GM21576 (cell line): ENCODE results near the gene C10orf53.
A peak's percentile ranks its signal among the peaks of the same experiment; 100 is the strongest.

ENCODE experiments used
- ATAC-seq: cut with Tn5 transposase; IDR thresholded peaks from one replicate; pipeline ENCODE4 v1.9.1; 2021; ENCODE audit warnings: mild to moderate bottlenecking, moderate library complexity; ENCODE audit not compliant: unreplicated experiment

Gene C10orf53, protein sequence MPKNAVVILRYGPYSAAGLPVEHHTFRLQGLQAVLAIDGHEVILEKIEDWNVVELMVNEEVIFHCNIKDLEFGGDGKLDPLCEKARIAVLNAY

DNA sequence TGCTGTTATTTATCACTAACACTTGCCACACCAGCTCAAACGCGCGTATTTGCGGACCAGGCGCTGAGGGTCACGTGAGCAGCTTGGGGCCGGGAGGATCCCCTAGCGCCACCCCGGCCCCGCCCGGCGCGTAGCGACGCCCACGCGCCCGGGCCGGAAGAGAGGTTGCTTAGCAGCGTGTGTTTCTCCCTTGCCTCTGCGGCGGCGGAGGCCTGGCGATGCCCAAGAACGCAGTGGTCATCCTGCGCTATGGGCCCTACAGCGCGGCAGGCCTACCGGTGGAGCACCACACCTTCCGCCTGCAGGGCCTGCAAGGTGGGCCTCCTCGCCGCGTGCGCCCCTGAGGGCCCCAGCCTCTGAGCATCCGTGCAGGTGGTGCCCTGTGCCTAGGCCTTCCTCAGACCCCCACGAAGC lies at the start of gene C10orf53:
TSS of gene C10orf53 (plus strand) at position 172 of the 414 bp plus-strand sequence. CDS start at position 219, 47 bp downstream.
- no peak for ATAC-seq

DNA sequence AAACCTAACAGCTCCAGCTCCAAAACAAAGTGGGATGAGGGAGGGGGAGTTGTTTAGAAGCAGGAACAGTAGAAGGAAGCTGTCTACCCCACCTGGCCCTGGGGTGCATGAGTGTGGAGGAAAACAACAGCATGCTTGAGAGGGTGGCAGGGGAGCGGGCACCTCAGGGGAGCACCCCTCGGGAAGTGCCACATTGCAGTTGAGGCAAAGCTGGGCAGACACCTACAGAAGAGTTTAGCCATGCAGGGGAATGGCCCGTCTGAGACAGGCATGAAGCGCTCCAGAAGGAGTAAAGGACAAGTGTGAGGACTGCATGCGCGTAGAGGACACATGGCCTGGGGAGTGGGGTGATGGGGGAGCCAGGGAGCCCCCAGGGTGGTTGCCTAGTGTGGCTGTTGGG lies 47.5 kb upstream of the C10orf53 start:
- ATAC-seq = no peak

DNA sequence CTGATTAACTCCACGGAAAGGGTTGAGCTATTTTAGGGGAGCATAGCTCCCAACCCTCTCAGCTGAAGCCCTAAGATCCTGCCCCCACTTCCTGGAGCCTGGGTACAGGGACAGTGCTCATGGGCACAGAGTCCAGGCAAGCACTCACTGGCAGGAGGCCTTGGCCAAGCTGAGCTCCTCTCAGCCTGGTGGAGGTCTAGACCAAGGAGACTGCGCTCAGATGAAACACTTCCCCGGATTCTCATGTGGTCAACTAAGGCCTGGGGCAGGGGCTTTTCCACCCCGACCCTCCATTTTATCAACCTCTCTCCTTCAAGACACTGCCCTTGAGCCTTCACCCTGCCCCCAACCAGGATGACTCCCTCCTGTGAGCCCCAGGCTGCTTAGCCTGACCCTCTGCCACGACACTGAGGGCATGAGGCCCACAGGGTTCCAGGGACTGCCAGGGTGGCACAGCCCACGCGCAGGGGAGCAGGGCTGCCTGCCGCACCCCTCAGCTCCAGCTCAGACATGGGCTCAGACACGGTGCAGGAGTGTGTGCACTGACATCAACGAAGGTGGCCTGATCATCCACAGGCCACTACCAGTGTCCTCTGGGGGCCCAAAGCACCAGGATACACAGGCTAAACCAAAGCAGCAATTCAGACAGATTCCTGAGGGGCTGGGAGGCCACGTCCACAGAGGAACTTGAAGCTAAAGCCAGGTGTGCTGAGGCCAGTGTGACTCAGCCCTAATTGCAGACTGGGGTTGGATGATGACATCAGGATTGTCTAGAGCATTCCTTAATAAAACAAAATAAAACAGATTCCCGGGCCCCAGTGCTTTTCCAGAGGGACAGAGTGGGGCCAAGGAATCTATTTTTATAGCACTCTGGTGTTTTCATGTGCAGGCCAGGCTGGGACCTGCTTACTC lies 46.8 kb upstream of the C10orf53 start:
- no peak for ATAC-seq

- ATAC-seq = no peak
Observed at GRCh38 chr10:49633327-49634068, 46.0 kb upstream of the C10orf53 start.

GRCh38 chr10:49634069-49634660 lies 45.3 kb upstream of the C10orf53 start:
- no peak for ATAC-seq

- ATAC-seq = no peak
Observed at GRCh38 chr10:49642311-49642710, 37.1 kb upstream of the C10orf53 start.

DNA sequence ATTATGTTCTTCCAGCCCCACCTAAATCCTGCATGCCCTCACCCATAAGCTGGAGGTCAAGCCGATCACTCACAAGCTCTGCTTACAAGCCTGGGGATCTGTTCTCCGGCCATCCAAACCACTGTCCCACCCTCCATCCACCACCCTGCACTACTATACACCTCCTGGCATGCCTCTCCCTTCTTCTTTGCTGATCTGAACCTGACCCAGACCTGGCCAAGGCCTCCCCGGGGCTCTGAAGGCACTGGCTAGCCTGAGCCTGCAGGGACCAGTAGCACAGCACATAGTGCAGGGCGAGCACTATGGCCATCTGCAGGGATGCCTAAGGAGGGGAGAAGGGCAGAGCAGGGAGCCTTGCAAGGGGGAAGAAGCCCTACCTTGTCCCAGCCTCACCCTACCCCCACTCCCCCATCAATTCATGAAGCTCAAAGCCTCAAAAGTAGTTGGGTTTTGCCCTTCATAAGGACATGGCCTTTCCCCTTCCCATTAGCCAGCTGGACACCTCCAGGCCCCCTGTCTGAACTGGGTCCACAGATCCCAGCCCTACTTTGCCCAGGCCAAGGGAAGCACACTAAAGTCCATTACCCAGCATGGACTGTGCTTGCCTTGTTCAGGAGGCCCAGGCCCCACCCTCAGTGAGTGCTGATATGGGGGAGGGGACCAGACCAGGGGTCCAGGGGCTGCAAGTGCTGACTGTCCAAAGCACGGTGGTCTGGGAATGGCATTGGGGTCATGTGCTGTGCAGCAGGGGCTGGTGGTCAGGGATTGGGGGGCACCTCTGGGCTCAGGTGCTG lies 36.0 kb upstream of the C10orf53 start:
- ATAC-seq = no peak

DNA sequence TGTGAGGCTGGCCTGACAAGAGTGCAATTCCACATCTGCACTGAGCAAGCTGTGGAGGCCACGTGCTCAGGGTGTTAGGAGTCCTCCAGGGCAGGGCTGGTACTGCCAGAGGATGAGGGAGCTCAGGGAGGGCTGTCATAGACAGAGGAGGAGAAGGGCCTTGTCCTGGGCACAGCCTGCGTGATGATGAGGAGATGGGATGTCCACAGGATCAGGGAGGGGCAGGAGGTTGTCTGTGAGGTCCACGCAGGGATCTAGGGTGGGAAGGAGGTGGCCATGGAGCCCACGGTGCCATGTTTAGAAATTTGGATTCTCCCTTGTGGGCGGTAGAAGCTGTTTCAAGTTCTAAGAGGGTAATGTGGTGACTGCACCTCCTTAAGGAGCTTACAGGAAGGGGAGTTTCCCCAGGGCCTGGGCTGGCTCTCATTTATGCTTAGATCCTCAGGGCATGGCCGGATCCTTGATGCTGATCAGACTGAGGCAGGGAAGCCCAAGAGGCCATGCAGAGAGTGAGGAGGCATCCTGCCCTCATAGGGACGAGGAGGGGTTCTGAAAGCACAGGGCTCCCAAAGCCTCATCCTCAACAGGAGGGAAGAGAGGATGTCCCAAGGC lies 35.3 kb upstream of the C10orf53 start:
- ATAC-seq = no peak

DNA sequence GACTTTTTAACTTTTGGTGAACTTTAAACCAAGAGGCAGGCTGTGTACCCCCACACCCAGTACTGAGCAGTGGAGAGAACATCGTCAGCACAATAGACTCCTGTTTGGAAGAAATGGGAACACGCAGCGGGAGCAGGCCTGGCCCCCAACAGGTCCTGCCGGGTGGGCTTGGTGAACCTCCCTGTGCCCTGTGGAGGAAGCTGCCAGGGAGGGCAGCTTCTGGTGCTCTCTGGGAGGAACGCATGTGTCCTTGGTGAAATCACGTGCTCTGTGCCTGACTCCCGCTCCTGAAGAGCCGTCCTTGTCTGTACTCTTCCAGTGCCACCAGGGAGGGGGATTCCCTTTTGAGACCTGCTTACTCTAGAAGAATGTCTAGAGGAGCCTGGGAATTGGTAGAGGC lies 34.0 kb upstream of the C10orf53 start:
- no peak for ATAC-seq

GRCh38 chr10:49645871-49646870 lies 33.3 kb upstream of the C10orf53 start:
- ATAC-seq = no peak

- no peak for ATAC-seq
Observed at GRCh38 chr10:49647554-49647953, 31.9 kb upstream of the C10orf53 start.

GRCh38 chr10:49647985-49648795 lies 31.3 kb upstream of the C10orf53 start:
- ATAC-seq = no peak

DNA sequence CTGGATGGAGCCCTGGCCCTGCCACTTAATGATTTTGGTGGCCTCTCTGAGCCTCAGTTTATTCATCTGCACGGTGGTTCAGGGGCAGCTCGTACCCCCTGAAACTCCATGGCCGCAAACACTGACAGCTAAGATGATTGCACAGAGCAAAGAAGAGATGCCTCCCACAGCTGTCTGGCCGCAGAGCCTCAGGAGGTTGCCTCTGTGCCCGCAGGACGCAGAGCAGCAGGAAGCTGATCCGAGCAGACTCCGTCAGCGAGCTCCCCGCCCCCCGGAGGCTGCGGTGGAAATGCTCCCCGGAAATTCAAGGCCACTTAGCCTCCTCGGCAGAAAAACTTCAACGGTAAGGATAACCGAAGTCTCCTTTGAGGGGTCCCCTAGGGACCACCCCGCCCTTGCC lies 30.2 kb upstream of the C10orf53 start:
- peak; percentile 44 for ATAC-seq

DNA sequence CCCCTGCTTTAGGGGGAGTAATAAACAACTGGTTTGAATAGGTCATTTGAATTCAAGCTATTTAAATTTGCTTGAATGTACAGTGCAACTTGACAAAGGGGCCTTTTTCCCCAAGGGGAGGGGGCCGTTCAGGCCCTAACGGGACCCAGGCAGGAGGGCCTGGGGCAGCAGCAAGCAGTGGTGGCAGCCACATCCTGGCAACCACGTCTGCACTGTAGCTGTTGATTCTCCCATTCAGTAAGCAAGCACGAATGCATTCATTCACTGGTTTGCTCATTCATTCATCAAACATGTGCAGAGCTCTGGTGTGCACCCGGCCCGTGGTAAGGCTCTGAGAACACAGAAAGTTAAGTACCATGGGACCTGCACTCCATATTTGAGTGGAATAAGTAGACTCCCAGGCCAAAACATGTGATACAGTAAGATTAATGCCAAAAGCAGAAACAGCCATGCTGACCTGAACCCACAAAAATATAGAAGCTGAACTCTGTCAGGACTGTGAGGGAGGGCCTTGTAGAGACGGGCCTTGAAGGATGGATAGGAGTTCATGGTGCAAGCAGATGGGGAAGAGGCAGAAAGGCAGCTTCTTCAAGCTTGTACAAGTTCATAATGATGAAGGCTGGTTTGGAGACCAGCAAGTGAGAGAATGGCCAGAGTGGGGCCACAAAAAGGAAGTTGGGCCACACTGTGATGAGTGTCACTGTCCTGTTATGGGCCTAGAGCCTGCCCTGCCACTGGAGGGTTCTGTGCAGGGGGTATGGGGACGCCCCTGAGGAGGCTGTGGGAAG lies 29.3 kb upstream of the C10orf53 start:
- ATAC-seq = no peak

- ATAC-seq = no peak
Observed at GRCh38 chr10:49650724-49651034, 28.8 kb upstream of the C10orf53 start.

GRCh38 chr10:49651039-49651835 lies 28.2 kb upstream of the C10orf53 start:
- no peak for ATAC-seq

DNA sequence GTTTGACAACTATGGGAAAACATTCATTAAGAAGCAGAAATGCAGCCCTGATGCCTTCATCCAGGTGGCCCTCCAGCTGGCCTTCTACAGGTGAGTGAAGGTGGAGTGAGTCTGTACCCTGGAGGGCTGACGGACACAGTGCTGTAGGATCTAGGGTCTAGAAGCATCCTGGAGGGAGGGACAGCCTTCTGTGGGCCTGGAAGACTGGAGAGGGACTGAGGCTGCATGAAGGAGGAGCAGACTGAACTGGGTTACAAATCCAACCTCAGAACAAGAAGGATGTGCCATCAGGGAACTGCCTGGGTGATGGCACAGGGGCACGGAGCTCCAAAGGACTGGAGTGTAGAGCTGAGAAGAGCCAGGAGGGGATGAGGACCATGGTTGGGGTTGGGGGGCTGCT lies 27.5 kb upstream of the C10orf53 start:
- ATAC-seq = no peak
